ENCODE results near the gene GIMD1.

- TF ChIP-seq CTCF (IDR thresholded peaks at IDR 0.05) (no peak), TCF12 (IDR thresholded peaks at IDR 0.05) (no peak)
Measured at GRCh38 chr4:106364282-106364681, 4.3 kb downstream of the GIMD1 start.

Measured in SK-N-SH (cell line).